PC-9 (cell line): Measurements from ENCODE around the gene HNRNPAB.

Source experiments
- CTCF ChIP-seq: fragments of 200-600 bp; sonication (generic); conservative IDR thresholded peaks from 2 replicates; pipeline ENCODE4 v1.6.1; 2017; ENCODE audit warnings: mixed run types, antibody characterized with exemption, mild to moderate bottlenecking, moderate library complexity
- EZH2 ChIP-seq: fragments of 200-600 bp; sonication (generic); IDR thresholded peaks from 2 replicates; pipeline ENCODE4 v1.8.0; 2017; ENCODE audit warnings: antibody characterized with exemption, low read depth

- TF ChIP-seq CTCF = no peak
- no peak for TF ChIP-seq EZH2
Measured at GRCh38 chr5:178215280-178216002, 11.1 kb downstream of the HNRNPAB start.
